ENCODE data around the gene CDC42SE2.

The CDC42SE2 gene, protein sequence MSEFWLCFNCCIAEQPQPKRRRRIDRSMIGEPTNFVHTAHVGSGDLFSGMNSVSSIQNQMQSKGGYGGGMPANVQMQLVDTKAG

DNA sequence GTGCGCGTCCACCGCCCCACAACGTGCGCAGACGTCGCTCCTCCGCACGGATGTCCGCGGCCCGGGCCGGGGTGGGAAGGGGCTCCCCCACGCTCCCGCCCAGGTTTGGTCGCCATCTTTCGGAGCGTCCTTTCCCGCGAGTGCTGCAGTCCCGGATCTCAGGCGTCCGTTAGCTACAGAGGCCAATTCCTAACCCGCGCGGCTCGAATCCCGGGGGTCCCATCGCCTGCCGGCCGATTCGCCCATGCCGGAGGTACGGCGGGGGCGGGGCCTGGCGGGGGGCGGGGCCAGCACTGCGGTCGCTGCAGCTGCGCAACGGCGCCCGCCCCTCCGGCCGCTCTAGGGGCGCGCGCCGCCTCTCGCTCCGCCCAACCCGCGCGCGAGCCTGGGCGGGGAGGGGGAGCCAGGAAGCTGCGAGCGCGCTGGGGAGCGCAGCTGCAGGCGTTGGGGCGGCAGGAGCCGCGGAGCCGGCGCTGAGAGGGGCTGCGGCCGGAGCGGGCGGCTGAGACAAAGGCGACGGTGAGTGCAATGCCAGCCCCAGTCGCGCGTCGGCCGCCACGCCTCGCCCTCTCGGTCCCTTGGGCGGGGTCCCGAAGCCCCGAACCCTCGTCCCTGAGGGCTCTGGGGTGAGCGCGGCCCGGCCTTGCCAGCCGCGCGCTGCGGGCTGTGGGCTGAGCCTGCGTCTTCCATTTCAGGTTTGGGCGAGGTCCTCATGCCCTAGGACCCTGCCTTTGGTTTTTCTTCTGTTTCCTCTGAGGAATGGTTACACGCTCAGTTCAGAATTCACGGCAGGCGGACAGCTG is at the start of gene CDC42SE2:
Gene CDC42SE2 (plus strand): TSS at position 406 of the 803 bp plus-strand sequence. CDS start 95,441 bp downstream, outside the sequence.
- peak; percentile 94 for DNase-seq (ENCODE audit: low spot score)

DNA sequence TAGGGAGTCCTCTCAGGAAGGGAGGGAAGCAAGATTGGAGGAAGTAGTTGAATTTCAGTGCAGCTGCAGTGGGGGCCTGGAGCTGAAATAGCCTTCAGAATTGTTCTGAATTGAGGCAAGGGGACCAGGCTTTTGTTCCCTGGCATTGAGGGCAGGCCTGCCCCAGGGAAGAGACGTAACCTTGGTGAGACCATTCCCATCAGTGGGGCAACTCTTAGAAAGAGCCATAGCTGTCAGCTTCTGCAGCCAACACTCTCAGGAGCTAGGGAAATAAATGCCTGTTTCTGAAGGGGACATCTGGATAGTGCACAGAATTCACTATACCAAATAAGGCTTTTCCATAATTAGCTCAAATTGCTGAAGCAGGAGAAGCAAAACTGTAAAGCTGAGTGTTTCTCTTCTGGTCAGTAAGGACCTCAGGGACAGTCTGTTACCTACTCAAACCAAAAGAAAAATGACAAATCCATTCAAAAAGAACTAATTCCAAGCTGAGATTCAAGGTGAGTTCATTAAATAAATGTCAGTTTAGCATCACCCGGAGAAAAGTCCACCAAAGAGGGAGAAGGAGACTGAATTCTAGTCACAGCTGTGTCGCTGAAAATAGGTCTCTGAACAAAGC is 49.1 kb upstream of the CDC42SE2 start:
- DNase-seq (ENCODE audit: low spot score): no peak

DNA sequence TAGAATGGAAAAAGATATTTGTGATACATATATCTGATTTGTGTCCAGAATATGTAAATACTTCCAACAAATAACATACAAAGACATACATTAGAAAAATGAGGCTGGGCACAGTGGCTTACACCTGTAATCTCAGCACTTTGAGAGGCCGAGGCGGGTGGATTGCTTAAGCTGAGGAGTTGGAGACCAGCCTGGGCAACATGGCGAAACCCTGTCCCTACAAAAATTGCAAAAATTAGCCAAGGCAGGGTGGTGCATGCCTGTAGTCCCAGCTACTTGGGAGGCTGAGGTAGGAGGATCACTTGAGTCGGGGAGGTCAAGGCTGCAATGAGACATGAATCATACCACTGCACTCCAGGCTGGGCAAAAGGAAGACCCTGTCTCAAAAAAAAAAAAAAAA is 46.1 kb upstream of the CDC42SE2 start:
- no peak for DNase-seq (ENCODE audit: low spot score)

DNA sequence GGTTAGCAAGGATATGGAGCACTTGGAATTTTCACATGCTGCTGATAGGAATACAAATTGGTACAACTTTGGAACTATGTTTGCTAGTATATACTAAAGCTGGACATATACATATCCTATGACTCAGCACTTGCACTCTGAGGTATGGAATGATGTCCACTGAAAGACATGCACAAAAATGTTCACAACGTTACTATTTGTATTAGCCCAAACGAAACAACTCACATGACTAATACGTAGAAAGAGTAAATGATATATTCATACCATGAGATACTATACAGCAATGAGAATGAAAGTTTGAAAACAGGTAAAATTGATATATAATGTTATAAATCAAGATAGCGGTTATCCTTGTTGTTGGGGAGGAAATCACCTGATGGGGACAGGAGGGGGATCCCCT is 45.5 kb upstream of the CDC42SE2 start:
- DNase-seq (ENCODE audit: low spot score): no peak

DNA sequence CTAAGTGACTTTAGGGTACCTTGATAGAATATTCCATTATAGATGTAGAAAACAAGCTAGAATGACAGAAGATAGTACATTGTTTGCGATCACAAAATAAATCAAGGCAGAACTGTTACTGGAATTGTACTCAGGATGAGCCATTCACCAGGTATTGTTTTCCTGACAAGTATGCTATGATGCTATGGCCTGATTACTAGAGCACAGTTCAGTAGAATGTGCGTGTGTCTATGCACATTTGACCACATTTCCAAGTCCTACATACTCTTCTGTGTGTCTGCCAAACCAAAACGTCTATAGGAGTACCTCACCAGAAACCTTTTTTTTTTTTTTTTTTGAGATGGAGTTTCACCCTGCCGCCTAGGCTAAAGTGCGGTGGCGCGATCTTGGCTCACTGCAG is 43.3 kb upstream of the CDC42SE2 start:
- no peak for DNase-seq (ENCODE audit: low spot score)

DNA sequence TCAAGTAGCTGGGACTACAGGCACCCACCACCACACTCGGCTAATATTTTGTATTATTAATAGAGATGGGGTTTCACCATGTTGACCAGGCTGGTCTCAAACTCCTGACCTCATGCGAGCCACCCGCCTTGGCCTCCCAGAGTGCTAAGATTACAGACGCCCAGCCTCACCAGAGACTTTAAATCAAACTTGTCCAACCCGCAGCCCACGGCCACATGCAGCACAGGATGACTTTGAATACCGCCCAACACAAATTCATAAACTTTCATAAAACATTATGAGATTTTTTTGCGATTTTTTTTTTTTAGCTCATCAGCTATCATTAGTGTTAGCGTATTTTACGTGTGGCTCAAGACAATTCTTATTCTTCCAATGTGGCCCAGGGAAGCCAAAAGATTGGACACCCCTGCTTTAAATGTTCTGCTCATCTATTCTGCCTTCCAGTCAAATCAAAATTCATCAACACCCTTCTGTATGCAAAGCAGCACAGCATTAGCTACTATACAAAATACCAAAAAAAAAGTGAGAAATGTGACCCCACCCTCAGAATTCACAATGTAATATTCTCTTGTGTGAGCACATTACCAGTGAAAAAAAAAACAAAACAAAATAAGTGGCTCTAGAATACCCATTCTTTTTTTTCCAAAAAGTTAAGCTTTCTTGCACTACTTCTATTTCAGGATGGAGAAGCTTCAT is 42.7 kb upstream of the CDC42SE2 start:
- DNase-seq (ENCODE audit: low spot score): no peak

DNA sequence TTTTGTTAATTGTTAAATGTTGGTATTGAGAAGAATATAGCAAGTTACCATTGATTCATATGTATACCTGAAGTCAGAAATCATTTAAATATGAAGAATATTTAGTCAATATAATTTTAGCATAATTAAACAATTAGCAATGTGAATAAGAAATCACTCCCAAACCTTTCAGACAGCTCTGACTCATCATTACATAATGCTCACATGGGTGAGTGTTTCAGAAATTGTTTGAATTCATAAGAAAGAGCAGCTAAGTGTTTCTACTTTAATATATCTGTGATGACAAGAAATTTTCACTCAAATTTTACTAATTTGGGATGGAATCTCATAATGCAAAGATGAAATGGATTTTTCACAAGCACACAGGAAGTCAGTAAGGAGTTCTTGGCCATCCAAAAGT is 42.0 kb upstream of the CDC42SE2 start:
- DNase-seq (ENCODE audit: low spot score): no peak

DNA sequence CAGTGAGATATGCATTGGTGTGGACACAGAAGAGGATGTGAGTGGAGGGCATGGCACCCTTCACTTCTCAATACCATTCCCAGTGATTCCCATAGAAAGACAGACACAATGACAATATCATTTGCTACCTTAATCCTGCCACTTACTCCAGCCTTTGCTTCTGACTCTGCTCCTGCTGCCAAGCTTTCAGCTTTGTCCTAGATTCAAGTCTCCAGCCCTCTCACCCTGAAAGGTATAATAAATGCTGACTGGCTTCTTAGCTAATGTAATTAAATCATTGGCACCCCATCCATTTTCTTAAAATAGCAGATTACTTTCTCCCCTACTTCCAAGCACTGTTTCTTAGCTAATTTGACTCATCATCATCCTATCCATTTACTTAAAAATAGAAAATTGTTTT is 41.1 kb upstream of the CDC42SE2 start:
- DNase-seq (ENCODE audit: low spot score): no peak

DNA sequence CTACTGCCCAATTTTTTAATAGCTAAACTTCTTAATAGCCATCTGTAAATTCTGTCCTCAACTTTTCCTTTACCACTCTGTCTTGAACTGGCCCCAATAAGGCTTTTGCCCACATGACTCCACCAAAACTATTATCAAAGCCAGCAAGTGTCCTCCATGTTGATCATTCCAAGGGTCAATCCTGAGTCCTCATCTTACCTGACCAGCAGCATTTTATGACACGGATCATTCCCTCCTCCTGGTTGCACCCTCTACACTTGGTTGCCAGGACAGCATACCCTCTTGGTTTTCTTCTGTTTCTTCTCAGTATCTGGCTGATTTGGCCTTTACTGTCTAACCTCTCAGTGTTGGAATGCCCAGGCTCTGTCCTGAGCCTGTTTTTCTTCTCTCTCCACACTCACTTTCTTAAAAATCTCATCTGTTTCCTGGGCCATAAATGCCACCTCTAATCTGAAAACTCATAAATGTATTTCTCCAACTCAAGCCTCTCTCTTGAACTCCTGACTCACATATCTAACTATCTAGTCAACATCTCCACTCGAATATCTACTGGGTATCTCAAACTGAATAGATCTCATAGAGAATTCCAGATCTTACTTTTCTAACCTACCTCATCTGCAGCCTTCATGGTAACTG is 40.0 kb upstream of the CDC42SE2 start:
- no peak for DNase-seq (ENCODE audit: low spot score)

DNA sequence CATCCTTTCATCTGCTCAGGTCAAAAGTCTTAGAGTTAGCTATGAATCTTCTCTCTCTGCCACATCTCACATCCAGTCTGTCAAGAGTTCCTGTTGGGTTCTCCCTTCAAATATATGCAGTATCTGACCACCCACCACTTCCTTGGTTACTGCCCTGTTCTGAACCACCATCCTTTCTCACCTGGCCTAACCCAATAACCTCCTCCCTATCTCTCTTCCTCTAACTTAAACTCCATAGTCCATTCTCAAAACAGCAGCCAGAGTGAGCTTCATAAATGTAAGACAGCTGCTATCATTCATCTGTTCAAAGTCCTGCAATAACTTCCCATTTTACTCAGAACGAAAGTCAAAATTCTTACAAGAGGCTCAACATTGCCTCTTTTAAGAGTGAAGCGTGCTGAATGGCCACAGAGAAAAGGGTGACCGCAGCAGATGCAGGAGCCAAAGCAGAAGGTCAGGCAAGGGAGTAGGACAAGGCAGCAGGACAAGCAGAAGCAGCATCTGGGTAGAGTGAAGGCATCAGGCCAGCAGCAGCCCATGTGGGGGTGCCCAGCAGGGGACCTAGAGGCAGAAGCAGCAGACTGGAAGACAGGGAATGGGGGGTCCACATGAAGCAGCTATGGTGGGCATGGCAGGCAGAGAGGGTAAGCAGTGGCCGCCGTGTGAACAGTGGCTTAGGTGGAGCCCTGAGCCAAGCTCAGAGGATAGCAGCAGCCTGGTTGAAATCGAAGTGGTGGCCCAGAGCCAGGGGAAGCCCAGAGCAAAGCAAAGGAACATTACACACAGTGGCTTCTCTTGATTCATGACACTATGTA is 39.3 kb upstream of the CDC42SE2 start:
- DNase-seq (ENCODE audit: low spot score): no peak

DNA sequence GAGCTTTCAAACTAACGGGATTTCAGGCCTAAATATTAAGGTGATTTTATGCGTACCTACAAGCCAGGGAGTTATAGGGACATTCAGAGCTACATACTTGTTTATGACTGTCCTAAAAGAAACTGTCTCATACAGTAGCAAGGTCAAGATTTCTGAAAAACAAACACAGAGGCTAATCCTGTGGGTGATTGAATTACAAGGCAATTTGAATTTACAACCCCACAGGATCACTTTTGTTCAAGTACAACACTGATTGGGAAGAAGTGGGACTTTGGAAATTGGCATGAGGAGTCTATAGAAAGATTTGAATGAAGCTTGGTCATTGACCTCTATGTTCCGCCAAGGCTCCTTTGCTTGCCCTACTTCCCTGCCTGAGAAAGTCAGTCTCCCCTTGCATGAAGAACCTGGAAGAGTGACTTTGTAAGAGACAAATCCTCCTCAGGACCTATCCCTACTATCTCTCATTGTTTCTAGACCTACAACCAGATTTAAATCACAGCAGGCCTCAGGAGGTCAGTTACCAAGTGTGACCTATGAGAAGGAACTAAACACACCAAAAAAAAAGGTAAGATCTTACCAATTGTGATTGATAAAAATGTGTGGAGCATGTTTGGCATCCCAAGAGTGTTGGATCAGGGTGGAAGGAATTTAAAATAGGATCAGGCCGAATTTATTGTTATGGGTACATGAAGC is 38.4 kb upstream of the CDC42SE2 start:
- no peak for DNase-seq (ENCODE audit: low spot score)

DNA sequence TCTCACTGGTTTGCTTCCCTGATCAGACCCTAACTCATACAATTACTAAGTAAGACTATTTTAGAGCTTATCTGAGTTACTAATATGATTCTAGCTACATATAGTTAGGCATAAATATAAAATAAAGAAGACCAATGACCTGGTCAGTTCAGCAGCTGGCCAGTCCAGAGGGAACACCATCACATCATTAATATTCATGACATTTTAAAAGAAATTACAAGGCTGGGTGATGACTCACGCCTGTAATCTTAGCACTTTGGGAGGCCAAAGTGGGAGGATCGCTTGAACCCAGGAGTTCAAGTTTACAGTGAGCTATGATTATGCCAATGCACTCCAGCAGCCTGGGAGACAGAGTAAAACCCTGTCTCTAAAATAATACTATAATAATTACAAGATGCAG is 37.0 kb upstream of the CDC42SE2 start:
- DNase-seq (ENCODE audit: low spot score): no peak

DNA sequence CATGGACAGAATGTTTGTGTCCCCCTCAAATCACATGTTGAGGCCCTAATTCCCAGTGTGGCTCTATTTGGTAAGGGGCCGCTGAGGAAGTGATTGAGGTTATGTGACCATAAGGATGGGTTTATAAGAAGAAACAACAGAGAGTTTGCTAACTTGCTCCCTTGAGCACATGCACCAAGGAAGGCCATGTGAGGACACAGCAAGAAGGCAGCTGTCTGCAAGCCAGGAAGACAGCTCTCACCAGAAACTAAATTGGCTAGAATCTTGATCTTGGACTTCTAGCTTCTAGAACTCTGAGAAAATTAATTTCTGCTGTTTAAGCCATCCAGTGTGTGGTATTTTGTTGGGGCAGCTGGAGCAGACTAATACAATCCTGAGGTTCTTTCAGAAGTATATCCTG is 35.2 kb upstream of the CDC42SE2 start:
- no peak for DNase-seq (ENCODE audit: low spot score)

DNA sequence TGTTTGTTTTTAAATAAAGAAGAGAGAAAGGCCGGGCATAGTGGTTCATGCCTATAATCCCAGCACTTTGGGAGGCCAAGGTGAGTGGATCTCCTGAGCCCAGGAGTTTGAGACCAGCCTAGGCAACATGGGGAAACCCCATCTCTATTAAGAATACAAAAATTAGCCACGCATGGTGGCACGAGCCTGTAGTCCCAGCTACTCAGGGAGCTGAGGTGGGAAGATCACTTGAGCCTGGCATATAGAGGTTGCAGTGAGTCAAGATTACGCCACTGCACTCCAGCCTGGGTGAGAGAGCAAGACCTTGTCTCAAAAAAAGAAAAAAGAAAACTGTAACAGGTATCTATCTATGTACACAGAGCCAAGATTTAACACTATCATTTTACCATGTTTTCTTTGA is 34.2 kb upstream of the CDC42SE2 start:
- DNase-seq (ENCODE audit: low spot score): no peak

DNA sequence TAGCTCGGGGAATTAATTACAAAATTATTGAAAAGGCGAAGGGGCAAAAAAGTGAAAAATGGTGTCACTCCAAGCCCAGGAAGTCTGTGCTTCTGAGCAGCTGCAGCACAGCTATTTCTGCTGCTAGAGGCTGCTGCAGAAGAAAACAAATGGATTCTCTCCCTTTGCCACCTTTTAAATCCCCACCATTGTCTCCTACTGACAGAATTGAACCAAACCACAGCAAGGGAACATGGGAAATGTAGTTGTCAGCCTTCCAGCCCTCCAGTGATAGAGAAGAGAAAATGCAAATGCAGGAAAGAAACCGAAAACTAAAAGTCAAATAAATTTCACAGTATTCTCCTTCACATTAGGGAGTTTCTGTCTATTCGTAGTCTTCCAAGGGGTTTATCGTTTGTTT is 33.4 kb upstream of the CDC42SE2 start:
- DNase-seq (ENCODE audit: low spot score): peak; percentile 36

DNA sequence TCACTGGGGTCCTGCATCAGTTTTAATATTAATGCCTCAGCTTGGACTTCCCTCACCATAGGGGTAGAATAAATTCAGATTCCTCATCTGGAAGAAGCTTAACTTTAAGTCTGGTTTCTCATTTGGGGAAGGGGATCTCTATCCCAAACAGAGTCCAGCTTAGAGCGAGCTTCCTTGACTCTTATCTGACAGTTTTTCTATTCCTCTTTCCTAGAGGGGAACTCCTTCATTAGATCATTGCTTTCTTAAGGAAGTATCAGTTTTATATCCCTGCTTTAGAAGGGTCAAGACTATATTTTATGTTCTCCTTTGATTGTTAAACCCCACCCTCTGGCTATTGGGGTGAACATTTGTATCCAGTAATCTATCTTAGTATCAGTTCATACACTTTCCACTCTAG is 24.2 kb upstream of the CDC42SE2 start:
- DNase-seq (ENCODE audit: low spot score): no peak

DNA sequence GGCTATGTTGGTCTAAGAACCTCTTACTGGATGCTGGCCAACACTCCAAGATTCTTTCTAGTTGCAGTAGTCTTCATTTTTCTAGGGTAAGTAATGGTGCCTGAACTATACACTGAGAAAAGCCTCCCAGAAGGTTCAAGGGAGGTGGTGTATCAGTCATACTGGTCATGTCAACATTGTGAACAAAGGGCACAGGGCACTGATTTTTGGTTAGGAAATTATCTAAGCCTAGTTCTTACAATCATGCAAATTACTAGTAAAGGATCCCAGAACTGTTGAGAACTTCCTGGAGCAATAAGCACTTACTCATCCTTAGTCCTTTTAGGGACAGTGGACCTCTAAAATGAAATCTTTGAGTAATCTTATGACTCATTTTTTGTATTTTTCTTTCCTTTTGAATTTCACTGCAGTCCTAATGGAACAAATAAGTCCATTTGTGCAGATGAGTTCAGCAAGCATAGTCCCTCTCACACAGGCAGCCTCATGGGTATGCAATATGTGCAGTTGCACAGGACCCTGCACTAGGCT is 21.1 kb upstream of the CDC42SE2 start:
- no peak for DNase-seq (ENCODE audit: low spot score)

DNA sequence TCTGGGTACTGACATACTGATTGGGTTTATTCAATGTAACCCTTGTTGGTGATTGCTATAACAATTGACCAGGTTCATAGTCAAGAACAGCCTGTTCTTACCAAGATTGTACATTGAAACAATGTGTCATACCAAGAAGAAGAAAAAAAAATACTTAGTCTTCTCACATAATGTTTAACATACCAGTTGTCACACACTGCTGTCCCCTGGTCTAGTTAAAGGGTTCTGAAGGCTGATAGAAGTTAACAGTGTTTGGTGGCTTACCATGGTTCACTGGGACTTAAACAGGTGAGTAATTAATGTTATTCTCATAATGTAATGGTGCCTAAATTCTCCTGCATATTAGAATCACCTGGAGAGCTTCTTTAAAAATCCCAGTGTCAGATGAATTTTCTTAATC is 18.5 kb upstream of the CDC42SE2 start:
- DNase-seq (ENCODE audit: low spot score): no peak

DNA sequence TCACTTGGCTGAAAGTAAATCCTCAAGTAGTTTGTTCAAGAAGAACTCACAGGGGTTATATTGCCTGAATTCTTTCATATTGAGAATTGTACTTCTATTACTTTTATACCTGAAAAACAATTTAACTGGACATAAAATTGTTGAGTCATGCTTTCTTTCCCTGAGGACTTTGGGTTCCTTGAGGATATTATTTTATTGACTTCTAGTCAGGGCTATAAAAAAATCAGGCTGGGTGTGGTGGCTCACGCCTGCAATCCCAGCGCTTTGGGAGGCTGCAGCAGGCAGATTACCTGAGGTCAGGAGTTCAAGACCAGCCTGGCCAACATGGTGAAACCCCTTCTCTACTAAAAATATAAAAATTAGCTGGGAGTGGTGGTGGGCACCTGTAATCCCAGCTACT is 17.9 kb upstream of the CDC42SE2 start:
- no peak for DNase-seq (ENCODE audit: low spot score)

DNA sequence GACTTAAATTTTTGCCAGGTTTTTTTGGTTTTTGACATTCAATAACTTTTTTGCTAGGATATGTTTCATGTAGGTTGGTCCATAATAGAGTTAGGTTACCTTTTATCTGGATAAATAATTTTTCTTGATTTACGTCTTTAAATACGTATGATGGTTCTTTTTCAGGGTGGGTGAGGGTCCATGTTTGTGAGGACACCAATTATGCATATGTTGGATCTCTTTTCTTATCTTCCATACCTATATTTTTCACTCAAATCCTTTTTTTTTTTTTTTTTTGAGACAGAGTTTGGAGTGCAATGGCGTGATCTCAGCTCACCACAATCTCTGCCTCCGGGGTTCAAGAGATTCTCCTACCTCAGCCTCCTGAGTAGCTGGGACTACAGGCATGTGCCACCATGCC is 17.3 kb upstream of the CDC42SE2 start:
- no peak for DNase-seq (ENCODE audit: low spot score)

Data from iPS-NIHi11 (cell line).